Testis (tissue), 3 donors: Measurements from ENCODE around the gene BCORL1. TPM values are rescaled to one million over a fixed set of nuclear protein-coding genes. Genes with fewer than 3 reads are reported as not detected.

Experiments used
- DNase-seq: peaks from one replicate; pipeline ENCODE4 v3.0.0-alpha.2; 2019
- H3K27ac ChIP-seq, 2 donors: fragments of 200-600 bp; sonication (generic); one replicate each; pipeline ENCODE4 v1.5.1; 2019
- H3K27me3 ChIP-seq: fragments of 200-600 bp; sonication (generic); one replicate; pipeline ENCODE4 v1.5.1; 2019
- H3K36me3 ChIP-seq: fragments of 200-600 bp; sonication (generic); one replicate; pipeline ENCODE4 v1.5.1; 2017; ENCODE audit warnings: low read depth; ENCODE audit errors: missing control alignments
- H3K4me1 ChIP-seq: fragments of 200-600 bp; sonication (generic); one replicate; pipeline ENCODE4 v1.5.1; 2019
- H3K4me3 ChIP-seq, 2 donors: fragments of 200-600 bp; sonication (generic); one replicate each; pipeline ENCODE4 v1.5.1; 2017 to 2019
- H3K9me3 ChIP-seq: fragments of 200-600 bp; sonication (generic); one replicate; pipeline ENCODE4 v1.5.1; 2017
- POLR2A ChIP-seq: fragments of 450-650 bp; IDR thresholded peaks from one replicate; pipeline ENCODE4 v1.6.1; 2017; ENCODE audit warnings: antibody characterized with exemption, mild to moderate bottlenecking, moderate library complexity
- WGBS, 2 donors: methylation state at CpG; one replicate each; pipeline ENCODE4 v1.1.5; 2018; 5-methylcytosine and 5-hydroxymethylcytosine counted together
- intact Hi-C: fragments of 100-400 bp; cut with DNase I; formaldehyde crosslinking; loops from one replicate; pipeline ENCODE4 v1.15.1; 2023; ENCODE audit warnings: low total_unique reads
- polyA plus RNA-seq: library from polyadenylated mRNA; stranded (reverse); fragments of 350-450 nt; fragmentation: Illumina TruSeq; extraction: RNeasy Lipid Tissue Mini Kit (QIAGEN cat#74804); gene quantifications from one replicate; pipeline ENCODE4 v1.2.3, GENCODE V29; 2014; ENCODE audit warnings: low read depth, low replicate concordance; ENCODE audit not compliant: insufficient read depth
- total RNA-seq, 2 donors: library from RNA; depleted of rRNA; stranded (reverse); fragments of >200 nt; gene quantifications; one replicate each; pipeline ENCODE4 v1.2.3, GENCODE V29; 2016
- TF ChIP-seq, protein P1 (sequence below), 3 experiments: fragments of 450-650 bp in 2 of 3; fragments of 200-600 bp in 1 of 3; sonication (generic) in 1 of 3; IDR thresholded peaks; one replicate each; pipeline ENCODE4 v1.5.1; 2016 to 2019; ENCODE audit warnings: antibody characterized with exemption in 3 of 3, mild to moderate bottlenecking in 2 of 3, moderate library complexity in 1 of 3

Gene BCORL1
- total and polyA plus RNA-seq, 3 donors from 2014 or later = 27.7 to 33.1 (median 32.3) TPM

DNA sequence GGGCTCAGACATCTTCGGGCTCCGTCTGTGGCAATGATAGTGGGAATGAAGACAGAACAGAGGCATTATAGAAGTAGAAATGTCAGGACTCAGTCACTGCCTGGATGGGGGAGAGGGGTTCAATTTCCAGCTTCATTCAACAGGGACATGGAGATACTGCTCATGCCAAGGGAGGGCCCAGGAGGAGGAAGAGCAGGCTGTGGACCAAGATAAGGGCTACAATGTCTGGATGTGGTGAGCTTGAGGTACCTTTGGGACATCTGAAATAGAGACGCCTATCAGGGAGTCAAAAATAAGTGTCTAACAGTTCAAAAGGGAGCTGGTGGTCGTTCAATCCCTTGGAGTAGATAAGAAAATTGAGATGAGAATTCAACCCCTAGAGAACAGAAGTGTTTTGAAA, 93.3 kb downstream of the BCORL1 start:
- no peak for TF ChIP-seq POLR2A
- TF ChIP-seq, protein P1, sequence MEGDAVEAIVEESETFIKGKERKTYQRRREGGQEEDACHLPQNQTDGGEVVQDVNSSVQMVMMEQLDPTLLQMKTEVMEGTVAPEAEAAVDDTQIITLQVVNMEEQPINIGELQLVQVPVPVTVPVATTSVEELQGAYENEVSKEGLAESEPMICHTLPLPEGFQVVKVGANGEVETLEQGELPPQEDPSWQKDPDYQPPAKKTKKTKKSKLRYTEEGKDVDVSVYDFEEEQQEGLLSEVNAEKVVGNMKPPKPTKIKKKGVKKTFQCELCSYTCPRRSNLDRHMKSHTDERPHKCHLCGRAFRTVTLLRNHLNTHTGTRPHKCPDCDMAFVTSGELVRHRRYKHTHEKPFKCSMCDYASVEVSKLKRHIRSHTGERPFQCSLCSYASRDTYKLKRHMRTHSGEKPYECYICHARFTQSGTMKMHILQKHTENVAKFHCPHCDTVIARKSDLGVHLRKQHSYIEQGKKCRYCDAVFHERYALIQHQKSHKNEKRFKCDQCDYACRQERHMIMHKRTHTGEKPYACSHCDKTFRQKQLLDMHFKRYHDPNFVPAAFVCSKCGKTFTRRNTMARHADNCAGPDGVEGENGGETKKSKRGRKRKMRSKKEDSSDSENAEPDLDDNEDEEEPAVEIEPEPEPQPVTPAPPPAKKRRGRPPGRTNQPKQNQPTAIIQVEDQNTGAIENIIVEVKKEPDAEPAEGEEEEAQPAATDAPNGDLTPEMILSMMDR (IDR thresholded peaks at IDR 0.05) = no peak
- no peak overlapping the region for H3K27ac ChIP-seq
- no peaks in the 10 kb centered on the region for H3K4me1 ChIP-seq
- intact Hi-C loops = loop anchor here (10.0 kb wide), 1 partner anchor 109 kb away; no protein-coding TSS in a partner anchor
- no peaks in the 10 kb centered on the region for H3K27me3 ChIP-seq
- H3K9me3 ChIP-seq = no peaks in the 10 kb centered on the region
- no peak overlapping the region for H3K4me3 ChIP-seq
- WGBS, 2 donors = 72 to 88% methylated on average over 2 to 4 of the region's 4 CpGs
- DNase-seq = no peak
- no peaks in the 10 kb centered on the region for H3K36me3 ChIP-seq

DNA sequence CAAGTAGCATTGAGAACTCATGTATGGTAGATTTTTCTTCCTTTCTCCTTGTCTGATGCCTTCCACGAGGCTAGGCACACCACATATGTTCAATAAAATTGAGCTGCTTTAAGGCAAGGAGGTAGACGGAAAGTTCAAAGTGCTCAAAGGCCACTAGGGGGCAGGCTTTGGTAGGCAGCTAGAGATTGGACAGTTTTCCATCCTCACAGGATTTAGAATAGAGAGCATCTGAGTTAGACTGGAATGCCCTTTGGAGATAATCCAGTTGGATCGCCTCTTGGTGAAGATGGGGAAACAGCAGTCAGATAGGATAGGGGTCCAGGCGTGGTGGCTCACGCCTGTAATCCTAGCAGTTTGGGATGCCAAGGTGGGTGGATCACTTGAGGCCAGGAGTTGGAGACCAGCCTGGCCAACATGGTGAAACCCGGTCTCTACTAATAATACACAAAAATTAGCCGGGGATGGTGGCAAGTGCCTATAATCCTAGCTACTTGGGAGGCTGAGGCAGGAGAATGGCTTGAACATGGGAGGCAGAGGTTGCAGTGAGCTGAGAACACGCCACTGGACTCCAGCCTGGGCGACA, 97.5 kb downstream of the BCORL1 start:
- peak; percentile 69 for DNase-seq
- no peak overlapping the region for H3K27ac ChIP-seq
- no peak overlapping the region for H3K4me3 ChIP-seq
- TF ChIP-seq, protein P1 (IDR thresholded peaks at IDR 0.05) = peak; percentile 66 to 74 (median 67)
- TF ChIP-seq POLR2A = no peak
- no peaks in the 10 kb centered on the region for H3K27me3 ChIP-seq
- H3K9me3 ChIP-seq = no peaks in the 10 kb centered on the region
- intact Hi-C loops = loop anchor here (10.0 kb wide), 1 partner anchor 105 kb away; no protein-coding TSS in a partner anchor
- 29 to 51% methylated on average over 2 to 9 of the region's 9 CpGs for WGBS, 2 donors
- no peaks in the 10 kb centered on the region for H3K36me3 ChIP-seq
- H3K4me1 ChIP-seq = no peaks in the 10 kb centered on the region

DNA sequence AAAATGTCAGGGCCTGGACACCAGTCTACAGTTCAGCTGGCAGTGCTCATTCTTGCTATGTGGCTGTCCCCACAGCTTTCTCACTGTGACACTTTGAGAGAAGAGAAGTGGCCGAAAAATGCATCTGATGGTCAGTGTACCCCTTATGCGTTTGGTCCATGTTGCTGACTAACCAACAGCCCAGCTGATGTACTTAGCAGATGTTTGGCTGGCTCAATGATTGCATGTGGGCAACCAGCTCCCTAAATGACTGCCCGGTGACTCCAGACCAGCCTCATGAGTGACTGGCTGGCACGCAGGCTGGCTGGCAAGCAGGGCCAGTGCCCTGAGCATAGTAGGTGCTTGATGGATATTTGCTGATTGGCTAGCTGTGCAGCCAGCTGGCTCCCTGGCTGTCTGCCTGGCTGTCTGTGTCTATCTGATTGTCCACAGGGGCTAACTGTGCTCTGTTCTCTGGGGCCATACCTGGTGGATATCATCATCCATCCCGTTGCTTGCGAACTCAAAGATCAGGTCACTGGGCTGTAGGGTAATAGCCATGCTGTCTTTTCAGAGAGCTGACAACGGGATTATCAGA, 98.4 kb downstream of the BCORL1 start:
- 85 to 100% methylated on average over 1 to 7 of the region's 7 CpGs for WGBS, 2 donors
- Histone ChIP-seq H3K27me3 (no peaks in the 10 kb centered on the region), H3K27ac (no peak overlapping the region), H3K36me3 (no peaks in the 10 kb centered on the region), H3K4me3 (no peak overlapping the region), H3K4me1 (no peaks in the 10 kb centered on the region), H3K9me3 (no peaks in the 10 kb centered on the region)
- no peak for DNase-seq
- no peak for TF ChIP-seq POLR2A
- TF ChIP-seq, protein P1 (IDR thresholded peaks at IDR 0.05) = no peak
- intact Hi-C loops = no loop called here

DNA sequence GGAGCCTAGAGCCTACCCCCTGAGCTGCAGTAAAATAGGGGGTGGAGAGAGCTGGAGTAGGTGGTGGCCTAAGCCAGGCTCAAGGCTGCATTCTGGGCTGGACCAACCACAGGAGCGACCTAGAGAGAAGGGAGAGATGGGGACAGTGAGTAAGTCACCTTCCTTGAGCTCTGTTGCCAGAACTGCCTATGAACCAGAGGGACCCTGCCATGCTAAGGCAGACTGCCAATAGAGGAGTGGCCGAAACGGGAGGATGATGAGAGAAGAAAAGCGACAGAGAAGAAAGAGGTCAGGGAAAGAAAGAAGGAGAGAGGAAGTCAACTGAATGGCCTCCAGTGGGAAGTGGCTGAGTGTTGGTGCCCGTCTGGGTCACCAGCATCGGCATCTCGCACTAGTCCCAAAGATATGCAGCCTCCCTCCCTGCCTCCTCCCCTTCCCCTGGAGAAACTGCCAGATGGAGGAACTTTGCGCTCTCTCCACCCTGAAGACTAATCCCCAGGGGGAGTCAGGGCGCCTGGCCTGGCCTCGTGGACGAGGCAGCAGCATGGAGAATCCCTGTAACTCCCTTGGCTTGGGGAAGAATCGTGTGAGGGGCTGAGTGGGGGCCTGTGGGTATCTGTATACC, 99.1 kb downstream of the BCORL1 start:
- Histone ChIP-seq H3K4me1 (no peaks in the 10 kb centered on the region), H3K36me3 (no peaks in the 10 kb centered on the region), H3K9me3 (no peaks in the 10 kb centered on the region), H3K27ac (no peak overlapping the region), H3K4me3 (no peak overlapping the region), H3K27me3 (no peaks in the 10 kb centered on the region)
- intact Hi-C loops = no loop called here
- TF ChIP-seq POLR2A = no peak
- TF ChIP-seq, protein P1 (IDR thresholded peaks at IDR 0.05) = no peak
- DNase-seq = no peak
- 48 to 50% methylated on average over 9 to 11 of the region's 12 CpGs for WGBS, 2 donors
